Activated T-cell treated with anti-CD3 and anti-CD28 coated beads for 4 hours (primary cell): ENCODE measurements around the gene WWOX.
"Not testable (repeated sequence)": the region's sequence is repeated elsewhere in the genome, so short reads cannot be mapped to it uniquely, and the experiment has no call there.

Experiments
- DNase-seq: peaks from one replicate; pipeline ENCODE4 v3.0.0-alpha.2; 2020

The WWOX gene

GRCh38 chr16:78592111-78592510 lies 492.7 kb downstream of the WWOX start:
- DNase-seq, result no peak

- no peak for DNase-seq
These were observed 493.9 kb downstream of the WWOX start for GRCh38 chr16:78593352-78593751.

GRCh38 chr16:78594191-78594590 lies 494.7 kb downstream of the WWOX start:
- no peak for DNase-seq

DNA sequence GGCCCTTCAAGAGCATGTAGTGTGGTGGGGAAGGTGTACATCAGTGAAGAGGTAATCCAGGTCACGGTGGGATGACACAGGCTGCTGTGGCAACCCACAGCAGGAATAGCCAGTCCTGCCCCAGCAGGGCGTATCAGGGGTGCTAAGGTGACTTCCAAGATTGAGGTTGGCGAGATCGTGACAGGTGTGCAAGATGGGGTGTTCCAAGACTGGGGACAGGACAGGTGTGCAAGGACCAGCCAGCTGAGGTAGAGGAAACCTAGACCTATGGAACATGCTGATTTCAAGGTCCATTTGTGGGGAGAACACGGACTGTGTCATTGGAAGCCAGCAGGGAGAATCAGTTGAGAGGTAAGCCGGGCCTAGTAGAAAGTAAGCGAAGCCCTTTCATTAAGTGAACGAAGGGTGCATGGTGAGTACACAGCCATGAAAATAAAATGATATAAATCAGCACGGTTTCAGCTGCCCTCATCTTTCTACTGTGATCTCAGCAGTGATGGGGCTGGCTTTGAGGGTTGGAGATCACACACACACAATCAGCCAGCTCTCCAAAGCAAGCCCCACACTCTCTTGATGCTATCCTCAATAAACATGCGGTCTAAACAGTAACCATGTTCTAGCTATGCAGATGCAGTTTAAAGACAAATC lies 497.0 kb downstream of the WWOX start:
- no peak for DNase-seq

DNA sequence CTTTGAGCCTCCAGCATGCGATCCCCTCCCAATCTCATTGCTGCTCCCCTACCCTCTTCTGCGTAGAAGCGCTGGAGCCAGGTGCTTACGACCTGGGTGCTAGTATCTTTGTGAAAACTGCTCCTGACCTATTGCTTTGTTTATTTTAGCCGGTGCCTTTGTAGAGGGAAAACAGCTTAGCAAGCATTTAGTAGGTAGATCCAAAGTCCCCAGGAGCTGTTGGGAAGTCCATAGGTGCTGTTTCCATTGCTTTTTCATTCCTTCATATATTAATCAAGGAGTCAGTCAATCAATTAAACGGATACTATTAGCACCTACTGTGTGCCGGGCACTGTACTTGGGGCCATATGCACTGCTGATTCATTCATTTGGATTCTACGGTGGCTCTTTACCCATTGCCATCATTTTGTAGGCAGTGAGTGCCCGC lies 497.6 kb downstream of the WWOX start:
- DNase-seq, result no peak

DNA sequence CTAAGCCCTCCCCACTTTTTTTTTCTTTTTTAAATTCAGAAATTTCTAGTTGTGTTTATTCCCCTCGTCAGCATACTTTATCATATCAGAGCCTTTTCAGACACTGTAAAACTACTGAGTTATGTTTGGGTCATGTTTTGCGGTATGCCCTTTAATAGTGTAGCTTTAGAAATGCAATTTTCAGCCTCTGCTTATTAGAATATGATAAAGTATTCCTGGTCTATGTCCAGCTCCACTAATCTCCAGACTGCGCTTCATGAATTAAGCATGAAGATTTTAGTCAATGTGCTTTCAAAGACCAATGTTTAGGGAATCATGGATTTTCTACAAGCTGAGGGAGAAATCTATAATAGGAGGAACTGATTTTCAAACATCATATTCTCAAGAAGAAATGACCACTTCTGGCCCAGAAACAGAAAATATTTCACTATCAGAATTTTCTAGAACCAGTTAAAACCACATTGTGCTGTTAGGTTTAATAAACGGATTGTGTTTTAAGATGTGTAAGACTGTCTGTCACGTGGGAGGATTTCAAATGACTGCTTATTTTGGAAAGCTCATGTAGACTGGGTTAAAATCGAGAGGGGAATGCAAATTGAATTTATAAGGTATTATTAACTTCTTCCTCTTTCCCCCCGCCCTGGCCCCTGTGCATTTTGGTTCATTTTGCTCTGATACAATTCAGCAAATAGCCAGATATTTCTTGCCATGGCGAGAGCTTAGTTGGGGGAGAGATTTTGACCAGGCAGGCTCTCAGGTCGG lies 498.5 kb downstream of the WWOX start:
- no peak for DNase-seq

GRCh38 chr16:78599271-78599670 lies 499.8 kb downstream of the WWOX start:
- no peak for DNase-seq

DNA sequence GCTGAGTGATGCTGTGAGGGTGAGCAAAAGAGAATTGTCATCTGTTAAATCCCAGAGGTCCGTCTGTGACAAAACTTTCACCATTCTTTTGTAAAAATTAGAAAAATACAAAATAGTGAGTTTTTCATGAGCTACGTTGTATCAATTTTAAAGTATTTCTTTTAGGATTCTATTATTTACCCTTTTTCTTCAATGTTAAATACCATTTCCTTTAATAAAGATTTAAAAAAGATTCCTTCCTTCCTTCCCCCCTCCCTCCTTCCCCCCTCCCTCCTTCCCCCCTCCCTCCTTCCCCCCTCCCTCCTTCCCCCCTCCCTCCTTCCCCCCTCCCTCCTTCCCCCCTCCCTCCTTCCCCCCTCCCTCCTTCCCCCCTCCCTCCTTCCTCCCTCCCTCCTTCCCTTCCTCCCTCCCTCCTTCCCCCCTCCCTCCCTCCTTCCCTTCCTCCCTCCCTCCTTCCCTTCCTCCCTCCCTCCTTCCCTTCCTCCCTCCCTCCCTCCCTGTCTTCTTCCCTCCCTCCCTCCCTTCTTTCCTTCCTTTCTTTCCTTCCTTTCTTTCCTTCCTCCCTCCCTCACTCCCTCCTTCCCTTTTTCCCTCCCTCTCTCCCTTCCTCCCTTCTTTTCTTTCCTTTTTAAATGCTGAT lies 505.1 kb downstream of the WWOX start:
- not testable (repeated sequence) for DNase-seq

DNA sequence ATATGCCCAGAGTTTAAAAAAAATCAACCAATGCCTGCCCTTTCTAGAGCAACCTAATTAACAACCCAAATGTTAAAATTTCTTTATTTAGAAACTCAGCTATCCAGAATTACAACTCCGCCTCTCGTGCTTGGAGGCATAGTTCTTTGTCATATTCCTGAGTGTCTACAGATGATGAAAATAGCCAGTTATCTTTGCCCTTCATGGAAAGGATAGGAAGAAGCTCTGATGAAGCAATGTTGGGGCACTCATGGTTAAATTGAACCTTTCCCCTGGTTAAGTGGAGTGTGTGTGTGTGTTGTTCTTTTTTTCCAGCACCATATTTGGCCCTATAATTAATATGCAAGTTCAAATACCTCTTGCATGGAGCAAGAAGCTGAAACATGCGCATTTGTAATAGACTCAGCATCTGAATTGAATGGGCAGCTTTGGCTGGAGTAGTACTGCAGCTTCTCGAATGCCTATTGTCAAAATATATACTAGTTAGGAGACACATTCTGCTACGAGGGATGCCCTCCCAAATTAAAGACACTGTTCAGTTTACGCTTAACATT lies 506.2 kb downstream of the WWOX start:
- DNase-seq, result no peak

- DNase-seq, result no peak
These were observed 507.1 kb downstream of the WWOX start for GRCh38 chr16:78606545-78606944.

GRCh38 chr16:78607022-78607421 lies 507.6 kb downstream of the WWOX start:
- DNase-seq, result no peak

- DNase-seq, result no peak
These were observed 508.0 kb downstream of the WWOX start for GRCh38 chr16:78607465-78607864.

DNA sequence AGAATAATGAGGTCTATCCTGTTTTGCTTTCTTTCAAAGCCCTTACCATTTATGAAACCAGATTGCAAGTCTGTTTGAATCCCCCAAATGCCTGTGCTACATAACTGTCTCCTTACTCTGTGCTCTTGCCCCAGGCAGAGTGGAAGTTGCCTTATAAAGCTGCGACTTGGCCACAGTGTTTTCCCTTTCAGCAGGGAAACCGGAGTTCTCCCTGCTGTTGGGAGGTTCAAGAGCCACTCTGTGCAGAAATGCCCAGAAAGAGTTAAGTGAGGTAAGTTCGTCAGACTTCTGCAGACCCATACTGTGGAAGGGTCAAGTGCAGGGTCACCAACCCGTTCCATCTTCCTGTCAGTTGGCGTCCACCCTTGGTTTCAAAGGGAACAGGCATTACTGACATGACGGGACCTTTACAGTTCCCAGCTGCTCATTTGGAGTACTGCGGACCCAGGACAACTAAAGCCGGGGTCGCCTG lies 508.9 kb downstream of the WWOX start:
- DNase-seq, result no peak

DNA sequence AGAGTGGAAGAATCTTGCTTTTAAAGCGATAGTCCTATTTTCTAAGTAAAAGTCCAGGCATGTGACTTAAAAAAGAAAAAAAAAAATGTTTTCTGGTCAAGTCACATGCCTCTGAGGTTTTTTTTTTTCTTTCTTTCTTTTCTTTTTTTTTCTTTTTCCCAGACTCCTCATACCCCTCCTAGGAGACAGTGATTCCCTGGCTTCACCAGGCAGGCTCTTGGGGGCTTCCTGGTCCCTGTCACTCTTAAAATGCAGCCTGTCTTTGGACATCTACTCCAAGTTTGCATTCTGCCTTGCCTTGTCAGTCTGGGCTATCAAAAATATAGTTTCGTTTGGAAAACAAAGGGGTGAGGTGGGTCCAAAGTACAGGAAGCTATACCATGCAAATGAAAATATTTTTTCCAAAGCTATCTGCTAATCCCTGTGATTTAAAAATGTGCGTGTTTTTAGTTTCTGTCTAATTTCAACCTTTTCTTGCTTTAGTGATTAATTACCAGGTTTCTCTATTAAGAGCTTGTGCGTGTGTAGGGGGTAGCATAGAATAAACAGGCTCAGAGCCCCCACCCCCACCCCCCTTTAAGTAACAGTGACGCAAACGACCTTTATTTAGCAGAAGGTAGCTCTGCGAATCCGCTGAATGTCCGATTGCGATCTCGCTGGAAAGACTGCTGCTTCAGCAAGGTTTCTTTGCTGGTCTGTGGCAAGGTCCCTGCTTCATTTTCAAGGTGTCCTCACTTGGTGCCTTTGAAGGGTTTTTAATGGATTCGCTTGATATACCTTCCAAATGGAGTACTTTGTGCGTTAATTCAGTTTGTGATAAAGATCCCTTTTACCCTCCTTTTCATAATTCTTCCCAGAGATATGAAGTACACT lies 510.2 kb downstream of the WWOX start:
- DNase-seq, result no peak

DNA sequence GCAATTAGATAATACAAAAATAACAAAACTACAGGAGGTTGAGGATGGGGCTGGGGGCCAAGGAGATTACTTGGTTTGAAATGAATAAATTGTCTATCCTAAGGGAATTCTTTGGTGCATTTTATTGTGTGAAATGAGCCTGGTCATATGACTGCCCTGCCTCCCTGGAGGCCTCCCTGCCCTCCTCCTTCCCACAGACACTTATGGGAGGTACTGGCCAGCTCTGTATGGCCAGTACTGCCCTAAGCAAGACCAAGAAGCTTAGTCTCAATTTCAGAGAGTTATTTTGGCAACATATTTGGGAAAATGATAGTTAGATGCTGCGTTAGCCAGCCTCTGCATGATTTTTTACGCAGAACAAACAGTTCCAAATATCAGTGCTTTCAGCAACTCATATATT lies 511.9 kb downstream of the WWOX start:
- DNase-seq, result no peak

DNA sequence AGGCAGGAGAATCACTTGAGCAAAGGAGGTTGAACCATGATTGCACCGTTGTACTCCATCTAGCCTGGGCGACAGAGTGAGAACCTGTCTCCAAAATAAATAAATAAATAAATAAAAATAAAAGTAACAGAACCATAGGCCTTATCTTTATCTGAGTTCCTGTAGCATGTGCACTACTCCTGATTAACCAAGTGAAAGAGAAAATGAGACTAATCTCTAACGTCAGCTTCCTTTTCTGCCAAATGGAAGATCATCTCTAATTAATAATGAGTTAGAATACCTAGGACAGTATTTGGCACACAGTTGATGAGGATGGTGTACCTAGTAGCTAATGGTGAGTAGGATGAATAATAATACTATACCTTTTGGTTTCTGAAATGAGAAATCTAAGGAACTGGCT lies 520.4 kb downstream of the WWOX start:
- no peak for DNase-seq

DNA sequence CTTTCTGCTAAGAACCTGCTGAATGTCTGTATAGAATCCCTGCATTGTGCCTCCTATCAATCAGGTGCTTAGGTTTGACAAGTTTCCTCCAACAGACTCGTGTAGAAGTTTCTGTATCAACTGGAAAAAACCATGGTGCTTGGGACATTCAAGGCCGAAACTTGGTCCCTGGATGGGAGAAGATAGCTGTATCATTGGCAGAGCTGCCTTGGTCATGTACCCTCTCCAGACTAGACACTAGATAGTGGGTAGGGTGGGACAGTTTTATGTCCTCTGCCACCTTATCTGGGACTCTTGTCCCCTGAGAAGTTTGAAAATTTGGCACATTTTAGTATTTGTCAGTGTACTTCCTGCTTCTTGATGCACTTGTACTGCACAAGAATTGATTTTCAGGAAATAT lies 520.8 kb downstream of the WWOX start:
- no peak for DNase-seq

DNA sequence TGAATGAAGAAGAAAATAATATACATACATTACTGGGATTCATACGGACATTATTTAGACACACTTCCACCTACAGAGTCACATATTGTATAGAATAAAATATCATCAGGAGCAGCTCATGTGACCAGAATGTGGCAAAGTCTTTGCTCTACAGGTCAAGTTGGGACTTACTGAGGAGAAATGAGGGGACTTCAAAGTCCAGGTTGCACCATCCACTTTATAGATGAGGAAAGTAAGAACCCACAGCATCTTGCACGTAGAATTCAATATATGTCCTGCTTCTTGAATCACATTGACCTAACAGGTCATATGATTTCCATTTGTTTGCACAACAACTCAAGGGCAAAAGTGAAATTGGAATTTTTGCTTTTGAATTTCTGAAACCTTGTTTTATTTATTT lies 524.3 kb downstream of the WWOX start:
- no peak for DNase-seq

- DNase-seq, result no peak
These were observed 524.9 kb downstream of the WWOX start for GRCh38 chr16:78624366-78624765.

GRCh38 chr16:78628461-78629045 lies 529.1 kb downstream of the WWOX start:
- no peak for DNase-seq

DNA sequence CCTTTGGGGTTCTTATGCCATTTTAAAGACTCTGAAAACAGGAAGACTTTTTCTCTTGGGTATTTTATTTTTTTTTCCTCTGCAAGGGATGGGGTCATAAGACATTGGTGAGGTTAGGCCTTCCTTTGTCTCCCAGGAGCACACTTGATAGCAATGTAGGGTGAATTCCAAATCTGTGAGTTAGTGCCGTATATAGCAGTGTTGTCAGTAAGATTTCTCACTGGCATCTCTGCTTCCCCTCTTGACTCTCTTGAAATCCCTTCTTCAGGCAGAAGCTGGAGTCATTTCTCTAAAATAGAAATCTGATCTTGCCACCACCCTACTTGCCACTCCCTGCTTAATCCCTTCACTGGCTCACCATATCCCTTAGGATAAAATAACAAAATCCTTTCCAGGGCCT lies 529.7 kb downstream of the WWOX start:
- DNase-seq, result no peak

- no peak for DNase-seq
These were observed 530.6 kb downstream of the WWOX start for GRCh38 chr16:78630102-78630501.
